ENCODE measurements around the gene PTPN14.

GRCh38 chr1:214524824-214525223 lies 26.6 kb downstream of the PTPN14 start:
- no peak for TF ChIP-seq CTCF (IDR thresholded peaks at IDR 0.05)
- TF ChIP-seq POLR2A (IDR thresholded peaks at IDR 0.05) = no peak
